SH-SY5Y (cell line): Measurements from ENCODE around the gene PLPP4.

Source experiments
- GATA2 ChIP-seq: IDR thresholded peaks from 2 replicates; pipeline ENCODE4 v1.6.1; 2011; ENCODE audit warnings: mild to moderate bottlenecking, low read depth, low read length
- GATA3 ChIP-seq: IDR thresholded peaks from 2 replicates; pipeline ENCODE4 v1.6.1; 2011; ENCODE audit warnings: low read depth, mild to moderate bottlenecking, low read length, moderate library complexity

DNA sequence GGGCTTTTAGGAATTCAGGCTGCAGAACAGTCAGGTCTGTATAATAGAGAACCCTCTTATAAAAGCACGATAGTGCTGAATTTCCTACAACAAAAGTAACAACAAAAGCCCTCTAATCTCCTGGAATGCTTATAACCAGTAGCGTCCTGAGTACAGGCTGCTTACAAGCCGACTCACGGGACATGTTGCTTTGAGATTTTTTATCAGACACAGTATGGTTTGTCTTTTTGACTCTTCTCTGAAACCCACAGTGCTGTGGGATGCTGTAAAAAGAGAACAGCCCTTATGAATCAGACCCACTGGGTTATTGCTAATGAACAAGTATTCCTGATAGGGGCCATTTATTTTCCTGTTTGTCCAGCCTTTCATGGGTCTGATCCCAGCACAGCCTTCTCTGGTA, 59.4 kb downstream of the PLPP4 start:
- TF ChIP-seq GATA2 (no peak), GATA3 (no peak)
